Progenitor cell of endocrine pancreas (in vitro differentiated cells): ENCODE data around the gene KAT6B. TPM values are rescaled to one million over a fixed set of nuclear protein-coding genes. Genes with fewer than 3 reads are reported as not detected.
A peak's percentile ranks its signal among the peaks of the same experiment; 100 is the strongest.

Experiments used
- DNase-seq: peaks from one replicate; pipeline ENCODE4 v3.0.0; 2021; ENCODE audit warnings: low spot score; ENCODE audit not compliant: unreplicated experiment
- H3K27ac Mint-ChIP-seq: 2 replicates; pipeline ENCODE4 v1.8.0; 2021; ENCODE audit warnings: mild to moderate bottlenecking, moderate library complexity, mixed read lengths
- H3K27me3 Mint-ChIP-seq: 2 replicates; pipeline ENCODE4 v1.8.0; 2021; ENCODE audit warnings: mixed read lengths
- H3K36me3 Mint-ChIP-seq: 2 replicates; pipeline ENCODE4 v1.8.0; 2022; ENCODE audit warnings: mixed read lengths; ENCODE audit not compliant: insufficient read depth
- H3K4me1 Mint-ChIP-seq: 2 replicates; pipeline ENCODE4 v1.8.0; 2021; ENCODE audit warnings: low read depth, mixed read lengths
- H3K4me3 Mint-ChIP-seq: 2 replicates; pipeline ENCODE4 v1.8.0; 2021; ENCODE audit warnings: low read depth, mild to moderate bottlenecking, moderate library complexity, mixed read lengths
- H3K9me3 Mint-ChIP-seq: 2 replicates; pipeline ENCODE4 v1.8.0; 2021; ENCODE audit warnings: low read depth, mixed read lengths
- total RNA-seq: library from RNA; stranded (reverse); gene quantifications from 2 replicates; pipeline ENCODE4 v1.2.1, GENCODE V29; 2021
- TF ChIP-seq, protein P1 (sequence below): fragments of 200-600 bp; sonication (generic); IDR thresholded peaks from one replicate; pipeline ENCODE4 v1.5.0; 2021; ENCODE audit warnings: antibody characterized with exemption, mild to moderate bottlenecking; ENCODE audit not compliant: unreplicated experiment

Gene KAT6B
- total RNA-seq, 1 donor from 2014 or later, result 75.4 TPM

DNA sequence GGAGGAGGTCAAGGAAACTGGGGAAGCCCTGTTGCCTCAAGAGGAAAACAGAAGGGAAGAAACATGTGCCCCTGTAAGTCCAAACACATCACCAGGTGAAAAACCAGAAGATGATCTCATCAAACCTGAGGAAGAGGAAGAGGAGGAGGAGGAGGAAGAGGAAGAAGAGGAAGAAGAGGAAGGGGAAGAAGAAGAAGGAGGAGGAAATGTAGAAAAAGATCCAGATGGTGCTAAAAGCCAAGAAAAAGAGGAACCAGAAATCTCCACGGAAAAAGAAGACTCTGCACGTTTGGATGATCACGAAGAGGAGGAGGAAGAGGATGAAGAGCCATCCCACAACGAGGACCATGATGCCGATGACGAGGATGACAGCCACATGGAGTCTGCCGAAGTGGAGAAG, 202.3 kb downstream of the KAT6B start:
- Mint-ChIP-seq H3K27me3 (no peaks in the 10 kb centered on the region), H3K36me3 (peaks cover 47% of the 10 kb centered on the region), H3K4me1 (peaks cover 25% of the 10 kb centered on the region), H3K9me3 (no peaks in the 10 kb centered on the region), H3K4me3 (no peak overlapping the region), H3K27ac (peak overlapping the region; percentile 44)
- DNase-seq, result no peak
- TF ChIP-seq, protein P1, sequence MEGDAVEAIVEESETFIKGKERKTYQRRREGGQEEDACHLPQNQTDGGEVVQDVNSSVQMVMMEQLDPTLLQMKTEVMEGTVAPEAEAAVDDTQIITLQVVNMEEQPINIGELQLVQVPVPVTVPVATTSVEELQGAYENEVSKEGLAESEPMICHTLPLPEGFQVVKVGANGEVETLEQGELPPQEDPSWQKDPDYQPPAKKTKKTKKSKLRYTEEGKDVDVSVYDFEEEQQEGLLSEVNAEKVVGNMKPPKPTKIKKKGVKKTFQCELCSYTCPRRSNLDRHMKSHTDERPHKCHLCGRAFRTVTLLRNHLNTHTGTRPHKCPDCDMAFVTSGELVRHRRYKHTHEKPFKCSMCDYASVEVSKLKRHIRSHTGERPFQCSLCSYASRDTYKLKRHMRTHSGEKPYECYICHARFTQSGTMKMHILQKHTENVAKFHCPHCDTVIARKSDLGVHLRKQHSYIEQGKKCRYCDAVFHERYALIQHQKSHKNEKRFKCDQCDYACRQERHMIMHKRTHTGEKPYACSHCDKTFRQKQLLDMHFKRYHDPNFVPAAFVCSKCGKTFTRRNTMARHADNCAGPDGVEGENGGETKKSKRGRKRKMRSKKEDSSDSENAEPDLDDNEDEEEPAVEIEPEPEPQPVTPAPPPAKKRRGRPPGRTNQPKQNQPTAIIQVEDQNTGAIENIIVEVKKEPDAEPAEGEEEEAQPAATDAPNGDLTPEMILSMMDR, result no peak

DNA sequence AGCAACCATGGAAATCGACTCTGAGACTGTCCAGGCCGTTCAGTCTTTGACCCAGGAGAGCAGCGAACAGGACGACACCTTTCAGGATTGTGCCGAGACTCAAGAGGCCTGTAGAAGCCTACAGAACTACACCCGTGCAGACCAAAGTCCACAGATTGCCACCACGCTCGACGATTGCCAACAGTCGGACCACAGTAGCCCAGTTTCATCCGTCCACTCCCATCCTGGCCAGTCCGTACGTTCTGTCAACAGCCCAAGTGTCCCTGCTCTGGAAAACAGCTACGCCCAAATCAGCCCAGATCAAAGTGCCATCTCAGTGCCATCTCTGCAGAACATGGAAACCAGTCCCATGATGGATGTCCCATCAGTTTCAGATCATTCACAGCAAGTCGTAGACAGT, 203.0 kb downstream of the KAT6B start:
- H3K9me3 Mint-ChIP-seq, result no peaks in the 10 kb centered on the region
- H3K36me3 Mint-ChIP-seq, result peaks cover 47% of the 10 kb centered on the region
- H3K27me3 Mint-ChIP-seq, result no peaks in the 10 kb centered on the region
- peaks cover 25% of the 10 kb centered on the region for H3K4me1 Mint-ChIP-seq
- H3K4me3 Mint-ChIP-seq, result no peak overlapping the region
- no peak for DNase-seq
- TF ChIP-seq, protein P1, result no peak
- no peak overlapping the region for H3K27ac Mint-ChIP-seq

- H3K27ac Mint-ChIP-seq, result no peak overlapping the region
- no peak for DNase-seq
- TF ChIP-seq, protein P1, result no peak
- no peaks in the 10 kb centered on the region for H3K9me3 Mint-ChIP-seq
- no peaks in the 10 kb centered on the region for H3K27me3 Mint-ChIP-seq
- no peak overlapping the region for H3K4me3 Mint-ChIP-seq
- peaks cover 43% of the 10 kb centered on the region for H3K36me3 Mint-ChIP-seq
- H3K4me1 Mint-ChIP-seq, result peaks cover 23% of the 10 kb centered on the region
Observed at GRCh38 chr10:75029857-75030256, 203.5 kb downstream of the KAT6B start.

- peak overlapping the region; percentile 82 for H3K27ac Mint-ChIP-seq
- H3K27me3 Mint-ChIP-seq, result no peaks in the 10 kb centered on the region
- no peak for DNase-seq
- TF ChIP-seq, protein P1, result no peak
- peaks cover 39% of the 10 kb centered on the region for H3K36me3 Mint-ChIP-seq
- peaks cover 22% of the 10 kb centered on the region for H3K4me1 Mint-ChIP-seq
- no peak overlapping the region for H3K4me3 Mint-ChIP-seq
- no peaks in the 10 kb centered on the region for H3K9me3 Mint-ChIP-seq
Observed at GRCh38 chr10:75030371-75030770, 204.0 kb downstream of the KAT6B start.

DNA sequence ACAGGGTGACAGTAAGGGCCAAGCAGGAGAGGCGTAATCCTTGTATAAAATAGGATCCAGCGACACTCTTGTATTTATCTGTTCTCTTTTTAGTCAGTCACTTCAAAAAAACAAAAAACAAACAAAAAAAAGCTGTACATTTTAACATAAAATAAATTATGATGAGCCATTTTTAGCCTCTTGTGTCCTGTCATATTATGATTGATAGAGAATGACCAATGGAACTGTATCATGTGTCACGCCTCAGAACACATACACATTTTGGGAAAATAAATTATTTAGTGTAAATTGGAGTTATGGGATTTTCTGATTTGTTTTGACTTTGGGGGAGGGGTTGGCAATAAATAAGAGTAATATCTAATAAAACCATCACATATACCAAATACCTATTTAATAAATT, 205.7 kb downstream of the KAT6B start:
- H3K4me1 Mint-ChIP-seq, result peaks cover 22% of the 10 kb centered on the region
- H3K9me3 Mint-ChIP-seq, result no peaks in the 10 kb centered on the region
- TF ChIP-seq, protein P1, result no peak
- H3K4me3 Mint-ChIP-seq, result no peak overlapping the region
- H3K27ac Mint-ChIP-seq, result no peak overlapping the region
- H3K36me3 Mint-ChIP-seq, result peaks cover 33% of the 10 kb centered on the region
- no peaks in the 10 kb centered on the region for H3K27me3 Mint-ChIP-seq
- DNase-seq, result no peak
